HepG2 (cell line): Measurements from ENCODE around the gene DNAJB8. TPM values are rescaled to one million over a fixed set of nuclear protein-coding genes. Genes with fewer than 3 reads are reported as not detected.

Source experiments
- ATAC-seq: fragments of 200-7000 bp; cut with Tn5 transposase; 3 replicates; pipeline ENCODE4 v1.9.1; 2020; ENCODE audit warnings: mild to moderate bottlenecking, moderate library complexity
- BruUV-seq: library from RNA; stranded (reverse); fragments of 400-500 nt; replicated peaks from 2 replicates; lab custom pipeline; 2021; lab: Mats Ljungman, UMichigan
- CTCF ChIA-PET: fragments of 300-600 bp; formaldehyde crosslinking; extraction: SDS; loops from one replicate; lab custom pipeline; 2021; ENCODE audit warnings: low total read pairs, inconsistent platforms, low intra/inter-chr PET ratio; lab: Yijun Ruan, JAX
- POLR2A ChIA-PET: fragments of 350-600 bp; sonication (Branson Sonifier 250); formaldehyde crosslinking; loops from one replicate; lab custom pipeline; 2020; ENCODE audit warnings: antibody characterized with exemption, inconsistent platforms; lab: Yijun Ruan, JAX
- DNase-seq: peaks from one replicate; pipeline ENCODE4 v3.0.0-alpha.2; 2015; ENCODE audit warnings: low spot score
- FAIRE-seq: peaks from 3 replicates; lab custom pipeline; 2011; peaks lifted over from hg19 to GRCh38; lab: Jason Lieb, UNC
- H2AFZ ChIP-seq: one replicate; pipeline ENCODE4 v1.6.1; 2011; ENCODE audit warnings: low read length, inconsistent platforms
- H3K27ac ChIP-seq: fragments of 300-600 bp; 3 replicates; pipeline ENCODE4 v1.8.0; 2011; ENCODE audit warnings: mixed run types, mild to moderate bottlenecking, mixed read lengths, low read length, inconsistent platforms; ENCODE audit not compliant: insufficient read depth; ENCODE audit errors: extremely low read length
- H3K27me3 ChIP-seq, 2 experiments: fragments of 200-600 bp in 1 of 2; 2 replicates in 1 of 2; 3 replicates in 1 of 2; pipeline versions ENCODE4 v1.6.0 to v1.8.0; 2011; ENCODE audit warnings: low read length in 2 of 2, mild to moderate bottlenecking in 2 of 2, moderate library complexity in 2 of 2, inconsistent platforms in 1 of 2; ENCODE audit not compliant: insufficient read depth in 2 of 2, control insufficient read depth in 1 of 2
- H3K36me3 ChIP-seq, 2 experiments: fragments of 200-600 bp in 1 of 2; replicated peaks in 1 of 2; 2 replicates in 1 of 2; 3 replicates in 1 of 2; pipeline versions ENCODE4 v1.5.1 to v1.8.0; 2011; ENCODE audit warnings: low read length in 2 of 2, inconsistent platforms in 1 of 2; ENCODE audit not compliant: insufficient read depth in 2 of 2, control insufficient read depth in 1 of 2
- H3K4me1 ChIP-seq: 2 replicates; pipeline ENCODE4 v1.5.1; 2012; ENCODE audit warnings: low read length, inconsistent platforms; ENCODE audit not compliant: insufficient read depth
- H3K4me2 ChIP-seq: 2 replicates; pipeline ENCODE4 v1.6.0; 2011; ENCODE audit warnings: low read depth, low read length, inconsistent platforms
- H3K4me3 ChIP-seq, 3 experiments: fragments of 200-600 bp in 1 of 3; sonication (generic), shearing (Covaris generic) in 1 of 3; replicated peaks in 1 of 3; 2 replicates each; pipeline ENCODE4 v1.5.1; 2011 to 2016; ENCODE audit warnings: low read length in 3 of 3, inconsistent platforms in 2 of 3, low read depth in 2 of 3, mild to moderate bottlenecking in 2 of 3, control low read depth in 1 of 3, mixed read lengths in 1 of 3; ENCODE audit not compliant: insufficient read depth in 1 of 3
- H3K79me2 ChIP-seq: one replicate; pipeline ENCODE4 v1.6.1; 2011; ENCODE audit warnings: low read length, inconsistent platforms; ENCODE audit not compliant: insufficient read depth
- H3K9ac ChIP-seq: 2 replicates; pipeline ENCODE4 v1.6.0; 2011; ENCODE audit warnings: mild to moderate bottlenecking, low read depth, low read length, inconsistent platforms; ENCODE audit not compliant: insufficient read depth
- H3K9me3 ChIP-seq: 2 replicates; pipeline ENCODE4 v1.5.1; 2012; ENCODE audit warnings: mild to moderate bottlenecking, low read length
- H4K20me1 ChIP-seq: 2 replicates; pipeline ENCODE4 v1.6.0; 2011; ENCODE audit warnings: inconsistent platforms, mild to moderate bottlenecking, low read length, moderate library complexity; ENCODE audit not compliant: insufficient read depth
- BCL6 ChIP-seq: IDR thresholded peaks from 2 replicates; pipeline ENCODE4 v1.6.1; 2016; ENCODE audit warnings: missing genetic modification reagents, missing compliant biosample characterization
- DDIT3 ChIP-seq: sonication (generic); formaldehyde crosslinking; IDR thresholded peaks from 2 replicates; pipeline ENCODE4 v1.4.0; 2020; ENCODE audit warnings: mild to moderate bottlenecking, missing genetic modification reagents
- KLF16 ChIP-seq, 2 experiments: sonication (generic) in 1 of 2; formaldehyde crosslinking in 1 of 2; IDR thresholded peaks; 2 replicates each; pipeline versions ENCODE4 v1.6.1 to v1.8.0; 2016 to 2023; ENCODE audit warnings: missing genetic modification reagents in 2 of 2, missing compliant biosample characterization in 1 of 2
- NR3C1 ChIP-seq: sonication (generic); formaldehyde crosslinking; IDR thresholded peaks from 2 replicates; pipeline ENCODE4 v1.4.0; 2020; ENCODE audit warnings: missing genetic modification reagents
- SOX5 ChIP-seq: IDR thresholded peaks from 2 replicates; pipeline ENCODE4 v1.6.1; 2016; ENCODE audit warnings: borderline replicate concordance
- ZBTB8A ChIP-seq: sonication (generic); formaldehyde crosslinking; IDR thresholded peaks from 2 replicates; pipeline ENCODE4 v1.4.0; 2020; ENCODE audit warnings: mild to moderate bottlenecking, low read depth, missing genetic modification reagents, borderline replicate concordance
- ZNF225 ChIP-seq: sonication (generic); formaldehyde crosslinking; IDR thresholded peaks from 2 replicates; pipeline ENCODE4 v1.4.0; 2020; ENCODE audit warnings: mild to moderate bottlenecking, missing genetic modification reagents
- ZNF253 ChIP-seq: sonication (generic); formaldehyde crosslinking; IDR thresholded peaks from 2 replicates; pipeline ENCODE4 v1.8.0; 2022; ENCODE audit warnings: mild to moderate bottlenecking, missing genetic modification reagents, borderline replicate concordance
- ZNF296 ChIP-seq: sonication (generic); formaldehyde crosslinking; conservative IDR thresholded peaks from 2 replicates; pipeline ENCODE4 v1.5.0; 2020; ENCODE audit warnings: mild to moderate bottlenecking, missing genetic modification reagents
- ZNF432 ChIP-seq: sonication (generic); formaldehyde crosslinking; IDR thresholded peaks from 2 replicates; pipeline ENCODE4 v1.5.0; 2020; ENCODE audit warnings: missing genetic modification reagents, mild to moderate bottlenecking, borderline replicate concordance
- WGBS: methylation state at CpG from one replicate; pipeline ENCODE4 v1.1.6; 2017; ENCODE audit warnings: low lambda C conversion rate; 5-methylcytosine and 5-hydroxymethylcytosine counted together
- in situ Hi-C: cut with HindIII; loops from 2 replicates; pipeline ENCODE4 v1.10.0; 2017; ENCODE audit warnings: low pct_unique_long_range_greater_than_20kb; ENCODE audit not compliant: extremely low pct_ligation_motif_present
- intact Hi-C: fragments of 100-400 bp; cut with micrococcal nuclease; formaldehyde crosslinking; loops from one replicate; pipeline ENCODE4 v1.10.0; 2022; ENCODE audit not compliant: unreplicated experiment
- polyA plus RNA-seq, 8 experiments: library from polyadenylated mRNA; depleted of rRNA in 3 of 8; stranded (reverse) in 7 of 8; unstranded in 1 of 8; fragments of >200 nt; fragmentation: Illumina TruSeq in 4 of 8; extraction: Trizol in 4 of 8; gene quantifications; 2 replicates each; pipeline versions ENCODE4 v1.2.1 to v1.2.3, GENCODE V29; 2011 to 2016; ENCODE audit warnings: low read depth in 4 of 8, missing spikeins in 1 of 8, mixed read lengths in 1 of 8; ENCODE audit not compliant: insufficient read depth in 1 of 8
- total RNA-seq, 5 experiments: library from RNA; depleted of rRNA; stranded (reverse); fragments of >200 nt; fragmentation: Illumina TruSeq; extraction: Trizol; gene quantifications; 2 replicates each; pipeline ENCODE4 v1.2.3, GENCODE V29; 2016; ENCODE audit warnings: low read depth in 1 of 5
- TF ChIP-seq, protein P1 (sequence below): sonication (generic); formaldehyde crosslinking; IDR thresholded peaks from 2 replicates; pipeline ENCODE4 v1.4.0; 2020; ENCODE audit warnings: mild to moderate bottlenecking, missing genetic modification reagents
- TF ChIP-seq, protein P2 (sequence below): sonication (generic); formaldehyde crosslinking; IDR thresholded peaks from 2 replicates; pipeline ENCODE4; 2020; ENCODE audit warnings: missing genetic modification reagents, mild to moderate bottlenecking, borderline replicate concordance

The DNAJB8 gene
- total and polyA plus RNA-seq, 2 of the 13 experiments (the other 11 are each of a cell fraction or from before 2014, with no cell fraction given) = not detected

DNA sequence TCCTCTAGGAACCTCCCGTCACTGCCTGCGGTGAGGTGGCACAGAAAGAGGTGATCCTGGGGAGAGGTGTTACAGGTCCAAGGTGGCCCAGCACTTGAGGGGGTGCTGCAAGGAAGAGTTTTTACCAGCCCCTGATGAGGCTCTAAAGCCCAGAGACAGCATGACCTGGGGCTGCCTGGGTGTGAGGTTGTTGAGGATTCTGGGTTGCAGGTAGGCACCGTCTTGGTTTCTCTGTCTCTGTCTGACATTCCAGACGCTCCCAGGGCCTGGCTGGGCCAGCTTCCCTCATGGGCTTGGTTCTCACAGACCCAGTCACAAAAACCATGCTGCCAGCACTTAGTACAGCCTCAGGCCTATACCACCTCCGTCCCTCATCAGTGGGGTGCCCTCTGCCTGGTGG is 31.1 kb downstream of the DNAJB8 start:
- peaks cover 14 to 70% of the 10 kb centered on the region in 2 experiments for H3K27me3 ChIP-seq
- no peak overlapping the region for H3K9ac ChIP-seq
- CTCF ChIA-PET = no interaction called here
- in situ Hi-C loops (no loop called here), intact Hi-C loops (no loop called here)
- H3K9me3 ChIP-seq = no peaks in the 10 kb centered on the region
- WGBS = 60% methylated on average over 1 of the region's 5 CpGs
- 0 out of 2 replicates have a peak, but pooled peaks cover 7% of the 10 kb centered on the region for H3K4me1 ChIP-seq
- no peak overlapping the region for H3K4me3 ChIP-seq
- no peak overlapping the region for H2AFZ ChIP-seq
- DNase-seq = no peak
- H4K20me1 ChIP-seq = no peaks in the 10 kb centered on the region
- no peak for TF ChIP-seq NR3C1
- TF ChIP-seq, all 625 proteins: peak for 0
- no peaks in the 10 kb centered on the region for H3K36me3 ChIP-seq
- POLR2A ChIA-PET = no interaction called here
- no TSS peak for BruUV-seq
- ATAC-seq (no peak), FAIRE-seq (no peak)
- no peaks in the 10 kb centered on the region for H3K79me2 ChIP-seq
- no peak overlapping the region for H3K4me2 ChIP-seq
- H3K27ac ChIP-seq = no peak overlapping the region

DNA sequence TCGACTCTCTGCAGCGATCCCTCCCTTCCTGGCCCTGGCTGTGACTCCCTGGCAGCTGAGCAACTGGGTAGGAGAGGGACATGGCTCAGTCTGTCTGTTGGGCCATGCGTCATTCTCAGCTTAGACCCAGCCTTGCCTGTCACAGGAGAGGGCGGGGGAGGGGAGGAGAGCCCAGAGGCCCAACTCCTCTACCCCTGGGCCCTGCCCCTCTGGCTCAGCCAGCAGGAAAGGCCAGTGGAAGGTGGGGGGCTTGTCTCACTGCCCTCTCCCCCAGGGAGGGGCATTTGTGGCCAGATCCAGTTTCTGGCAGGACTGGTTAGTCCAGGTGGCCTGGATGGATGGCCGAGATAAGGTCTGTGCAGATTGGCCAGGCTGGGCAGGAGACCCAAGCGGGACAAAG is 31.6 kb downstream of the DNAJB8 start:
- Histone ChIP-seq H4K20me1 (no peaks in the 10 kb centered on the region), H3K79me2 (no peaks in the 10 kb centered on the region), H3K27me3 (peaks cover 18 to 70% of the 10 kb centered on the region in 2 experiments), H3K36me3 (no peaks in the 10 kb centered on the region), H3K4me2 (no peak overlapping the region), H3K4me1 (0 out of 2 replicates have a peak, but pooled peaks cover 7% of the 10 kb centered on the region), H3K9ac (no peak overlapping the region), H3K27ac (no peak overlapping the region), H3K4me3 (no peak overlapping the region), H3K9me3 (no peaks in the 10 kb centered on the region), H2AFZ (no peak overlapping the region)
- BruUV-seq = no TSS peak
- POLR2A ChIA-PET = no interaction called here
- in situ Hi-C loops = no loop called here
- WGBS = 14% methylated on average over 3 of the region's 6 CpGs
- no peak for ATAC-seq
- FAIRE-seq = no peak
- DNase-seq = no peak
- CTCF ChIA-PET = no interaction called here
- intact Hi-C loops = no loop called here
- TF ChIP-seq, protein P1, sequence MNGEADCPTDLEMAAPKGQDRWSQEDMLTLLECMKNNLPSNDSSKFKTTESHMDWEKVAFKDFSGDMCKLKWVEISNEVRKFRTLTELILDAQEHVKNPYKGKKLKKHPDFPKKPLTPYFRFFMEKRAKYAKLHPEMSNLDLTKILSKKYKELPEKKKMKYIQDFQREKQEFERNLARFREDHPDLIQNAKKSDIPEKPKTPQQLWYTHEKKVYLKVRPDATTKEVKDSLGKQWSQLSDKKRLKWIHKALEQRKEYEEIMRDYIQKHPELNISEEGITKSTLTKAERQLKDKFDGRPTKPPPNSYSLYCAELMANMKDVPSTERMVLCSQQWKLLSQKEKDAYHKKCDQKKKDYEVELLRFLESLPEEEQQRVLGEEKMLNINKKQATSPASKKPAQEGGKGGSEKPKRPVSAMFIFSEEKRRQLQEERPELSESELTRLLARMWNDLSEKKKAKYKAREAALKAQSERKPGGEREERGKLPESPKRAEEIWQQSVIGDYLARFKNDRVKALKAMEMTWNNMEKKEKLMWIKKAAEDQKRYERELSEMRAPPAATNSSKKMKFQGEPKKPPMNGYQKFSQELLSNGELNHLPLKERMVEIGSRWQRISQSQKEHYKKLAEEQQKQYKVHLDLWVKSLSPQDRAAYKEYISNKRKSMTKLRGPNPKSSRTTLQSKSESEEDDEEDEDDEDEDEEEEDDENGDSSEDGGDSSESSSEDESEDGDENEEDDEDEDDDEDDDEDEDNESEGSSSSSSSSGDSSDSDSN (CRISPR knock-in tag) = no peak
- no peak for TF ChIP-seq ZNF253
- no peak for TF ChIP-seq ZNF432
- no peak for TF ChIP-seq BCL6 (CRISPR knock-in tag)
- no peak for TF ChIP-seq KLF16 (CRISPR knock-in tag; IDR thresholded peaks at IDR 0.05)
- TF ChIP-seq DDIT3 (CRISPR knock-in tag) = no peak
- TF ChIP-seq, protein P2, sequence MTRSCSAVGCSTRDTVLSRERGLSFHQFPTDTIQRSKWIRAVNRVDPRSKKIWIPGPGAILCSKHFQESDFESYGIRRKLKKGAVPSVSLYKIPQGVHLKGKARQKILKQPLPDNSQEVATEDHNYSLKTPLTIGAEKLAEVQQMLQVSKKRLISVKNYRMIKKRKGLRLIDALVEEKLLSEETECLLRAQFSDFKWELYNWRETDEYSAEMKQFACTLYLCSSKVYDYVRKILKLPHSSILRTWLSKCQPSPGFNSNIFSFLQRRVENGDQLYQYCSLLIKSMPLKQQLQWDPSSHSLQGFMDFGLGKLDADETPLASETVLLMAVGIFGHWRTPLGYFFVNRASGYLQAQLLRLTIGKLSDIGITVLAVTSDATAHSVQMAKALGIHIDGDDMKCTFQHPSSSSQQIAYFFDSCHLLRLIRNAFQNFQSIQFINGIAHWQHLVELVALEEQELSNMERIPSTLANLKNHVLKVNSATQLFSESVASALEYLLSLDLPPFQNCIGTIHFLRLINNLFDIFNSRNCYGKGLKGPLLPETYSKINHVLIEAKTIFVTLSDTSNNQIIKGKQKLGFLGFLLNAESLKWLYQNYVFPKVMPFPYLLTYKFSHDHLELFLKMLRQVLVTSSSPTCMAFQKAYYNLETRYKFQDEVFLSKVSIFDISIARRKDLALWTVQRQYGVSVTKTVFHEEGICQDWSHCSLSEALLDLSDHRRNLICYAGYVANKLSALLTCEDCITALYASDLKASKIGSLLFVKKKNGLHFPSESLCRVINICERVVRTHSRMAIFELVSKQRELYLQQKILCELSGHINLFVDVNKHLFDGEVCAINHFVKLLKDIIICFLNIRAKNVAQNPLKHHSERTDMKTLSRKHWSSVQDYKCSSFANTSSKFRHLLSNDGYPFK = no peak
- no peak for TF ChIP-seq SOX5 (CRISPR knock-in tag)
- no peak for TF ChIP-seq ZNF296 (CRISPR knock-in tag)
- no peak for TF ChIP-seq ZNF225 (CRISPR knock-in tag)
- no peak for TF ChIP-seq ZBTB8A (CRISPR knock-in tag)
